H9 (cell line): Measurements from ENCODE around the gene KCNG2. TPM values are rescaled to one million over a fixed set of nuclear protein-coding genes. Genes with fewer than 3 reads are reported as not detected.

Source experiments
- DNase-seq: peaks from one replicate; pipeline ENCODE4 v3.0.0-alpha.2; 2017
- H2AFZ ChIP-seq: one replicate; pipeline ENCODE4 v1.6.1; 2013; ENCODE audit warnings: mild to moderate bottlenecking, low read length, control low read depth, moderate library complexity
- H2AK5ac ChIP-seq: 2 replicates; pipeline ENCODE4 v1.6.1; 2013; ENCODE audit warnings: low read length, control low read depth, mixed read lengths; ENCODE audit not compliant: insufficient read length
- H2BK120ac ChIP-seq: one replicate; pipeline ENCODE4 v1.6.1; 2013; ENCODE audit warnings: low read depth, mild to moderate bottlenecking, low read length, control low read depth, inconsistent platforms; ENCODE audit not compliant: poor library complexity, severe bottlenecking
- H2BK12ac ChIP-seq: 2 replicates; pipeline ENCODE4 v1.6.1; 2013; ENCODE audit warnings: low read length, control low read depth, mixed read lengths, low read depth; ENCODE audit not compliant: insufficient read length
- H2BK15ac ChIP-seq: 2 replicates; pipeline ENCODE4 v1.6.1; 2013; ENCODE audit warnings: low read depth, low read length, control low read depth
- H2BK20ac ChIP-seq: one replicate; pipeline ENCODE4 v1.6.1; 2013; ENCODE audit warnings: low read depth, mild to moderate bottlenecking, low read length, control low read depth, inconsistent platforms; ENCODE audit not compliant: poor library complexity, severe bottlenecking
- H2BK5ac ChIP-seq: 2 replicates; pipeline ENCODE4 v1.6.1; 2013; ENCODE audit warnings: low read length, control low read depth, mixed read lengths; ENCODE audit not compliant: insufficient read length
- H3K14ac ChIP-seq: 2 replicates; pipeline ENCODE4 v1.6.1; 2013; ENCODE audit warnings: low read length, control low read depth; ENCODE audit not compliant: insufficient read depth
- H3K18ac ChIP-seq: 2 replicates; pipeline ENCODE4 v1.6.1; 2013; ENCODE audit warnings: low read depth, mild to moderate bottlenecking, mixed read lengths, low read length, control low read depth; ENCODE audit not compliant: insufficient read length
- H3K23ac ChIP-seq: 2 replicates; pipeline ENCODE4 v1.6.1; 2013; ENCODE audit warnings: low read length, control low read depth, mixed read lengths, low read depth; ENCODE audit not compliant: insufficient read length
- H3K23me2 ChIP-seq: 2 replicates; pipeline ENCODE4 v1.6.1; 2013; ENCODE audit warnings: low read depth, mild to moderate bottlenecking, mixed read lengths, low read length, control low read depth; ENCODE audit not compliant: insufficient read length, poor library complexity, severe bottlenecking
- H3K27ac ChIP-seq: 2 replicates; pipeline ENCODE4 v1.5.1; 2013; ENCODE audit warnings: low read length, control low read depth, mixed read lengths, low read depth; ENCODE audit not compliant: insufficient read length
- H3K27me3 ChIP-seq: 2 replicates; pipeline ENCODE4 v1.6.1; 2013; ENCODE audit warnings: low read length, control low read depth, inconsistent platforms; ENCODE audit not compliant: insufficient read depth
- H3K4ac ChIP-seq: 2 replicates; pipeline ENCODE4 v1.6.1; 2013; ENCODE audit warnings: low read depth, mild to moderate bottlenecking, control low read depth, inconsistent platforms, low read length, moderate library complexity
- H3K4me1 ChIP-seq: 2 replicates; pipeline ENCODE4 v1.6.1; 2013; ENCODE audit warnings: low read length, control low read depth, inconsistent platforms; ENCODE audit not compliant: insufficient read depth
- H3K4me2 ChIP-seq: 2 replicates; pipeline ENCODE4 v1.6.1; 2013; ENCODE audit warnings: low read length, control low read depth, mixed read lengths; ENCODE audit not compliant: insufficient read length, insufficient read depth
- H3K56ac ChIP-seq: 2 replicates; pipeline ENCODE4 v1.6.1; 2013; ENCODE audit warnings: low read depth, mild to moderate bottlenecking, mixed read lengths, low read length, control low read depth; ENCODE audit not compliant: insufficient read length
- H3K79me1 ChIP-seq: 2 replicates; pipeline ENCODE4 v1.6.1; 2013; ENCODE audit warnings: low read depth, mild to moderate bottlenecking, moderate library complexity, low read length, control low read depth, inconsistent platforms; ENCODE audit not compliant: insufficient read depth, poor library complexity, severe bottlenecking
- H3K79me2 ChIP-seq: 2 replicates; pipeline ENCODE4 v1.6.1; 2013; ENCODE audit warnings: low read length, control low read depth, inconsistent platforms; ENCODE audit not compliant: insufficient read depth
- H3K9ac ChIP-seq: 2 replicates; pipeline ENCODE4 v1.6.1; 2013; ENCODE audit warnings: low read length, control low read depth, mixed read lengths; ENCODE audit not compliant: insufficient read length; ENCODE audit errors: extremely low read depth
- H3K9me3 ChIP-seq: one replicate; pipeline ENCODE4 v1.6.1; 2013; ENCODE audit warnings: low read depth, low read length, inconsistent platforms; ENCODE audit not compliant: control insufficient read depth
- H3T11ph ChIP-seq: one replicate; pipeline ENCODE4 v1.6.1; 2013; ENCODE audit warnings: mild to moderate bottlenecking, low read length, control low read depth, inconsistent platforms
- H4K20me1 ChIP-seq: one replicate; pipeline ENCODE4 v1.6.1; 2013; ENCODE audit not compliant: control insufficient read depth, insufficient read length, insufficient read depth
- H4K5ac ChIP-seq: 2 replicates; pipeline ENCODE4 v1.6.1; 2013; ENCODE audit warnings: low read depth, mild to moderate bottlenecking, mixed read lengths, low read length, control low read depth; ENCODE audit not compliant: insufficient read length
- H4K8ac ChIP-seq: replicated peaks from 2 replicates; pipeline ENCODE4 v1.6.1; 2013; ENCODE audit warnings: low read length, control low read depth, mixed read lengths, low read depth; ENCODE audit not compliant: insufficient read length
- H4K91ac ChIP-seq: 2 replicates; pipeline ENCODE4 v1.6.1; 2013; ENCODE audit warnings: low read depth, mild to moderate bottlenecking, moderate library complexity, mixed read lengths, low read length, control low read depth; ENCODE audit not compliant: insufficient read length
- H3K27ac Mint-ChIP-seq, 3 experiments: 2 replicates in 2 of 3; 3 replicates in 1 of 3; pipeline ENCODE4 v1.8.0; 2020 to 2021; ENCODE audit warnings: mixed read lengths in 3 of 3, mild to moderate bottlenecking in 1 of 3, moderate library complexity in 1 of 3
- H3K27me3 Mint-ChIP-seq: 2 replicates; pipeline ENCODE4 v1.8.0; 2021; ENCODE audit warnings: low read depth, mild to moderate bottlenecking, moderate library complexity, mixed read lengths
- H3K36me3 Mint-ChIP-seq, 3 experiments: 2 replicates in 2 of 3; 3 replicates in 1 of 3; pipeline ENCODE4 v1.8.0; 2020 to 2021; ENCODE audit warnings: low read depth in 3 of 3, mixed read lengths in 3 of 3; ENCODE audit not compliant: insufficient read depth in 1 of 3
- H3K4me1 Mint-ChIP-seq, 2 experiments: 2 replicates each; pipeline ENCODE4 v1.8.0; 2020; ENCODE audit warnings: mixed read lengths in 2 of 2
- H3K4me3 Mint-ChIP-seq, 2 experiments: 2 replicates in 1 of 2; 3 replicates in 1 of 2; pipeline ENCODE4 v1.8.0; 2020 to 2021; ENCODE audit warnings: mild to moderate bottlenecking in 2 of 2, mixed read lengths in 2 of 2, moderate library complexity in 1 of 2
- H3K9me3 Mint-ChIP-seq, 2 experiments: 2 replicates in 1 of 2; 3 replicates in 1 of 2; pipeline ENCODE4 v1.8.0; 2020; ENCODE audit warnings: mild to moderate bottlenecking in 2 of 2, mixed read lengths in 2 of 2, moderate library complexity in 1 of 2
- CTCF ChIP-seq: fragments of 200-600 bp; sonication (generic); conservative IDR thresholded peaks from 3 replicates; pipeline ENCODE4 v1.8.0; 2021; ENCODE audit warnings: antibody characterized with exemption, mild to moderate bottlenecking
- WGBS: extraction: QIAGEN DNeasy Blood & Tissue Kit; methylation state at CpG from one replicate; pipeline ENCODE4 v1.1.7; 2013; ENCODE audit warnings: missing lambda C conversion rate, low lambda C conversion rate, mixed read lengths; ENCODE audit not compliant: insufficient read length; ENCODE audit errors: extremely low coverage; 5-methylcytosine and 5-hydroxymethylcytosine counted together
- total RNA-seq: library from RNA; stranded (reverse); gene quantifications from 2 replicates; pipeline ENCODE4 v1.2.1, GENCODE V29; 2021

Gene KCNG2
- total RNA-seq, 1 experiment from 2014 or later, result 0.15 TPM

- Histone ChIP-seq H4K91ac (no peak overlapping the region), H3T11ph (no peak overlapping the region), H3K18ac (no peak overlapping the region), H2BK12ac (no peak overlapping the region), H3K9ac (no peak overlapping the region), H3K4me2 (no peak overlapping the region), H3K4me1 (no peaks in the 10 kb centered on the region), H3K23ac (no peak overlapping the region), H4K5ac (no peak overlapping the region), H4K8ac (no peak overlapping the region), H4K20me1 (no peaks in the 10 kb centered on the region), H3K27ac (no peak overlapping the region), H3K4ac (no peak overlapping the region), H3K9me3 (no peaks in the 10 kb centered on the region), H3K23me2 (no peaks in the 10 kb centered on the region), H2BK15ac (no peak overlapping the region), H2BK120ac (no peak overlapping the region), H2BK5ac (no peak overlapping the region), H3K79me1 (no peaks in the 10 kb centered on the region), H2BK20ac (no peak overlapping the region), H2AK5ac (no peak overlapping the region), H3K14ac (no peak overlapping the region), H3K27me3 (no peaks in the 10 kb centered on the region), H3K79me2 (no peaks in the 10 kb centered on the region), H3K56ac (no peak overlapping the region), H2AFZ (no peak overlapping the region)
- Mint-ChIP-seq H3K27me3 (peaks cover 3% of the 10 kb centered on the region), H3K27ac (no peak overlapping the region), H3K4me3 (no peak overlapping the region), H3K9me3 (peaks cover 4 to 7% of the 10 kb centered on the region in 2 experiments; a peak in 4 of 5 replicates), H3K36me3 (no peaks in the 10 kb centered on the region), H3K4me1 (peaks cover 3 to 5% of the 10 kb centered on the region in 2 experiments; a peak in 3 of 4 replicates)
- no peak for TF ChIP-seq CTCF
- DNase-seq, result no peak
- no CpG with 5 or more reads among the region's 10 CpGs for WGBS
Observed at GRCh38 chr18:79844999-79845563, 47.3 kb downstream of the KCNG2 start.
